Parathyroid adenoma (tissue), 2 donors: ENCODE results near the gene MKRN1.
"Not testable (repeated sequence)": the region's sequence is repeated elsewhere in the genome, so short reads cannot be mapped to it uniquely, and the experiment has no call there.

ENCODE experiments used
- H2AFZ ChIP-seq: fragments of 300-600 bp; sonication (generic); one replicate; pipeline ENCODE4 v1.7.0; 2017; ENCODE audit warnings: antibody characterized with exemption, mild to moderate bottlenecking
- H3K27ac ChIP-seq: fragments of 300-600 bp; sonication (generic); one replicate; pipeline ENCODE4 v1.7.0; 2017
- H3K27me3 ChIP-seq: fragments of 300-600 bp; sonication (generic); one replicate; pipeline ENCODE4 v1.7.0; 2017; ENCODE audit warnings: low read length; ENCODE audit not compliant: control insufficient read depth, insufficient read depth
- H3K36me3 ChIP-seq: fragments of 300-600 bp; sonication (generic); one replicate; pipeline ENCODE4 v1.7.0; 2017; ENCODE audit warnings: low read length; ENCODE audit not compliant: control insufficient read depth, insufficient read depth
- H3K4me1 ChIP-seq: fragments of 300-600 bp; sonication (generic); one replicate; pipeline ENCODE4 v1.7.0; 2017; ENCODE audit warnings: control low read depth
- H3K4me2 ChIP-seq: fragments of 300-600 bp; sonication (generic); one replicate; pipeline ENCODE4 v1.7.0; 2017; ENCODE audit warnings: low read length
- H3K4me3 ChIP-seq: fragments of 300-600 bp; sonication (generic); one replicate; pipeline ENCODE4 v1.7.0; 2017; ENCODE audit warnings: low read depth, low read length
- H3K79me2 ChIP-seq: fragments of 300-600 bp; sonication (generic); one replicate; pipeline ENCODE4 v1.7.0; 2017; ENCODE audit warnings: control low read depth
- H3K9ac ChIP-seq: fragments of 300-600 bp; sonication (generic); one replicate; pipeline ENCODE4 v1.7.0; 2017; ENCODE audit warnings: mild to moderate bottlenecking
- H3K9me3 ChIP-seq: fragments of 300-600 bp; sonication (generic); one replicate; pipeline ENCODE4 v1.7.0; 2017; ENCODE audit warnings: low read length; ENCODE audit not compliant: control insufficient read depth
- CTCF ChIP-seq: fragments of 300-600 bp; sonication (generic); IDR thresholded peaks from one replicate; pipeline ENCODE4 v1.7.0; 2017; ENCODE audit warnings: antibody characterized with exemption, mild to moderate bottlenecking
- donor health status: primary hyperparathyroidism.

MKRN1 gene

GRCh38 chr7:140512317-140513000 is 33.2 kb upstream of the MKRN1 start:
- H3K36me3 ChIP-seq = no peaks in the 10 kb centered on the region
- no peaks in the 10 kb centered on the region for H3K4me1 ChIP-seq
- no peaks in the 10 kb centered on the region for H3K27me3 ChIP-seq
- no peak overlapping the region for H3K4me2 ChIP-seq
- no peak overlapping the region for H2AFZ ChIP-seq
- no peak overlapping the region for H3K4me3 ChIP-seq
- no peak overlapping the region for H3K27ac ChIP-seq
- H3K9me3 ChIP-seq = no peaks in the 10 kb centered on the region
- TF ChIP-seq CTCF = no peak
- H3K79me2 ChIP-seq = no peaks in the 10 kb centered on the region
- no peak overlapping the region for H3K9ac ChIP-seq

- Histone ChIP-seq H2AFZ (no peak overlapping the region), H3K4me3 (no peak overlapping the region), H3K36me3 (no peaks in the 10 kb centered on the region), H3K27ac (no peak overlapping the region), H3K9ac (no peak overlapping the region), H3K79me2 (no peaks in the 10 kb centered on the region), H3K9me3 (no peaks in the 10 kb centered on the region), H3K27me3 (no peaks in the 10 kb centered on the region), H3K4me2 (no peak overlapping the region), H3K4me1 (peaks cover 10% of the 10 kb centered on the region)
- TF ChIP-seq CTCF = no peak
Measured at GRCh38 chr7:140509789-140510188, 30.5 kb upstream of the MKRN1 start.

GRCh38 chr7:140507556-140507955 is 28.3 kb upstream of the MKRN1 start:
- H3K9ac ChIP-seq, H3K4me3 ChIP-seq, H3K4me2 ChIP-seq, H2AFZ ChIP-seq, H3K79me2 ChIP-seq, H3K27me3 ChIP-seq, H3K36me3 ChIP-seq, H3K9me3 ChIP-seq, H3K27ac ChIP-seq: not testable (repeated sequence)
- peaks cover 10% of the 10 kb centered on the region for H3K4me1 ChIP-seq

- peak overlapping the region; percentile 25 for H2AFZ ChIP-seq
- peak overlapping the region; percentile 37 for H3K27ac ChIP-seq
- H3K36me3 ChIP-seq = no peaks in the 10 kb centered on the region
- H3K79me2 ChIP-seq = no peaks in the 10 kb centered on the region
- no peak overlapping the region for H3K9ac ChIP-seq
- H3K9me3 ChIP-seq = no peaks in the 10 kb centered on the region
- TF ChIP-seq CTCF = no peak
- H3K4me1 ChIP-seq = peaks cover 10% of the 10 kb centered on the region
- peak overlapping the region; percentile 4 for H3K4me2 ChIP-seq
- no peaks in the 10 kb centered on the region for H3K27me3 ChIP-seq
- no peak overlapping the region for H3K4me3 ChIP-seq
Measured at GRCh38 chr7:140506788-140507464, 27.6 kb upstream of the MKRN1 start.

- TF ChIP-seq CTCF = no peak
- no peaks in the 10 kb centered on the region for H3K36me3 ChIP-seq
- no peak overlapping the region for H2AFZ ChIP-seq
- no peak overlapping the region for H3K4me2 ChIP-seq
- no peaks in the 10 kb centered on the region for H3K9me3 ChIP-seq
- H3K27me3 ChIP-seq = no peaks in the 10 kb centered on the region
- no peak overlapping the region for H3K9ac ChIP-seq
- H3K4me3 ChIP-seq = no peak overlapping the region
- no peak overlapping the region for H3K27ac ChIP-seq
- H3K79me2 ChIP-seq = no peaks in the 10 kb centered on the region
- H3K4me1 ChIP-seq = peaks cover 8% of the 10 kb centered on the region
Measured at GRCh38 chr7:140501966-140502365, 22.7 kb upstream of the MKRN1 start.

- H3K27ac ChIP-seq, H3K36me3 ChIP-seq, H3K79me2 ChIP-seq, H3K4me1 ChIP-seq, H3K9ac ChIP-seq, H3K9me3 ChIP-seq, H3K4me3 ChIP-seq, H3K4me2 ChIP-seq, H2AFZ ChIP-seq, H3K27me3 ChIP-seq: not testable (repeated sequence)
Measured at GRCh38 chr7:140497807-140498206, 18.5 kb upstream of the MKRN1 start.
